ENCODE results near the gene DBNDD2. TPM values are rescaled to one million over a fixed set of nuclear protein-coding genes. Genes with fewer than 3 reads are reported as not detected.

DBNDD2 gene
- total RNA-seq, 1 experiment from 2014 or later, result not detected

DNA sequence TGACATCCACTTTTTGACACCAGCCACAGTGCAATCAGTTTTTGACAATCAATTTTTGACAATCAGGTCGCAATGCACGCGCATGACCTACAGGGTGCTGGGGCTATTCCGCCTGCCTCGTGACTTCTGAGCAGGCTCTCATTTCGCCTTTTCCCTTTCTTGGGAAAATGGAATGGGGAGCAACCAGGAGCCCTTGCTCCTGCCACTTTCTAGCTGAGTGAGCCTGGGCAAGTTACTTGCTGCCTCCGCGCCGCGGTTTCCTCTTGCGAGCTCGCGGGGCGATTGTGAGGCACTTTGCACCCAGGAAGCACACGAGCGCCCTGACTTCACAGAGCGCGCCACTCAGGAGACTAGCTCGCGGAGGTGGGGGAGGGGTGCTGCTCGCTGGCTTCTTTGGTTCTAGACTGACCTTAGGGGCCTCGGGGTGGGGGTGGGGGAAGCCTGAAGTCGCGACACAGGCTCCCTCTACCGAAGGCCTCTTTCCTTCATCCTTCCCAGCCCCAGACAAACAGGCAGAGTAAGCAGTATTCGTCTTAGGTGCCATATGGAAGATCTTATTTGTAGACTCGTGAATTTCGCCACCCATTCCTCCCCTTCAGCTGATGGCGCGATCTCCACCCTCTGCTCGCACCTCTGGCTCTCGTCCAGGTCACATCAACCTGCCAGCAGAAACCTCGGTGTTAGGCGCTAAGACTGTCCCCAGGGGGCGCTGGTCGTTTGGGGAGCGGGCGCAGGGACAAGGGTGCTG lies 34.6 kb upstream of the DBNDD2 start:
- H3K27ac ChIP-seq (ENCODE audit: low read length), result no peak overlapping the region

DNA sequence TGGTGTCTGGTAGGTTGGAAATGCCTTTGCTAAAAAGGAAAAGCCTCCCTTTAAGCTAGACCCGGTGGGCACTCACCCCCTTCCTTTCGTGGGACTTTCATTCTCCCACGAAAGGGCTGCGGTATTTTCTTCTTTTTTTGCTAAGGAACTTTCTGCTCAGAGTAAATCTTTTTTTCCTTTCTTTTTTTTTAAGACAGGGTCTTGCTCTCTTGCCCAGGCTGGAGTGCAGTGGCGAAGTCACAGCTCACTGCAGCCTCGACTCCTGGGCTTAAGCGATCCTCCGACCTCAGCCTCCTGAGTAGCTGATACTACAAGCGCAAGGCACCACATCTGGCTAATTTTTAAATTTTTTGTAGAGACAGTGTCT lies 34.0 kb upstream of the DBNDD2 start:
- no peaks in the 10 kb centered on the region for H3K9me2 ChIP-seq (replicated peaks; ENCODE audit: insufficient read depth, low read length)
- peaks cover 40% of the 10 kb centered on the region; the same call in 1 of the 2 replicates for H4K20me1 ChIP-seq (ENCODE audit: insufficient read depth, low read depth, low read length)
- no peak overlapping the region for H3K4me3 ChIP-seq (ENCODE audit: low read length)
- no peak for DNase-seq
- peaks cover 18% of the 10 kb centered on the region for H3K4me1 ChIP-seq (ENCODE audit: low read length)
- H3K4me2 ChIP-seq (ENCODE audit: low read depth, low read length, poor library complexity, severe bottlenecking), result peak overlapping the region; percentile 68
- H3K79me2 ChIP-seq (ENCODE audit: low read length), result no peaks in the 10 kb centered on the region
- H2AFZ ChIP-seq (ENCODE audit: low read length), result no peak overlapping the region
- H3K36me3 ChIP-seq (ENCODE audit: insufficient read depth, low read length), result no peaks in the 10 kb centered on the region
- no peaks in the 10 kb centered on the region for H3K9me3 ChIP-seq (ENCODE audit: low read length)
- no peak overlapping the region for H3K9ac ChIP-seq (ENCODE audit: low read length)
- H3K27ac ChIP-seq (ENCODE audit: low read length), result no peak overlapping the region
- no peaks in the 10 kb centered on the region for H3K27me3 ChIP-seq (ENCODE audit: low read length)

More for the DNA sequence above, 34.6 kb upstream of the DBNDD2 start:
- no peaks in the 10 kb centered on the region for H3K79me2 ChIP-seq (ENCODE audit: low read length)
- peak overlapping the region; percentile 68 for H3K4me2 ChIP-seq (ENCODE audit: low read depth, low read length, poor library complexity, severe bottlenecking)
- H3K9me3 ChIP-seq (ENCODE audit: low read length), result no peaks in the 10 kb centered on the region
- no peaks in the 10 kb centered on the region for H3K27me3 ChIP-seq (ENCODE audit: low read length)
- H3K36me3 ChIP-seq (ENCODE audit: insufficient read depth, low read length), result no peaks in the 10 kb centered on the region
- peaks cover 23% of the 10 kb centered on the region for H3K4me1 ChIP-seq (ENCODE audit: low read length)
- no peaks in the 10 kb centered on the region for H3K9me2 ChIP-seq (replicated peaks; ENCODE audit: insufficient read depth, low read length)
- peaks cover 44% of the 10 kb centered on the region; the same call in 1 of the 2 replicates for H4K20me1 ChIP-seq (ENCODE audit: insufficient read depth, low read depth, low read length)
- peak; percentile 94 for DNase-seq
- H3K9ac ChIP-seq (ENCODE audit: low read length), result peak overlapping the region; percentile 40; the same call in 1 of the 2 replicates
- peak overlapping the region; percentile 42; the same call in 1 of the 2 replicates for H2AFZ ChIP-seq (ENCODE audit: low read length)
- H3K4me3 ChIP-seq (ENCODE audit: low read length), result peak overlapping the region; percentile 53

DNA sequence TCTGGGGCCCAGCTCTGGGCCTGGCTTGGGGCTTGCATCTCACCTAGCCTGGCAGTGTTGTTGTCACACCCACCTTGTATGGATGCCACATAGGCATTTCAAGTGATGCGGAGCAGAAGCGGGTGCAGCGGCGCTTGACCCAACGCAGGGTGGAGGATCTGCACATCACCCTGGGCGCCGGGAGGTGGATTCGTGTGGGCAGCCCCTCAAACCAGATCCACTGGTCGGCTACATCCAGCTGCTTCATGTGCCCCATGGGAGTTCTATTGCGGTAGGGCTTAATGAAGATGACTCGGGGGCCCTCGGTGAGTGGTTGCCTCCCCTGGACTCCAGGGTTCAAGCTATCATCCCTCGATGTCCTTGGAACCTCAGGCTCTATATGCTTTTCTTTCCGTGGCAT lies 33.1 kb upstream of the DBNDD2 start:
- Histone ChIP-seq H3K36me3 (ENCODE audit: insufficient read depth, low read length) (no peaks in the 10 kb centered on the region), H3K27me3 (ENCODE audit: low read length) (no peaks in the 10 kb centered on the region), H3K27ac (ENCODE audit: low read length) (no peak overlapping the region), H3K79me2 (ENCODE audit: low read length) (no peaks in the 10 kb centered on the region), H3K4me2 (ENCODE audit: low read depth, low read length, poor library complexity, severe bottlenecking) (no peak overlapping the region), H3K9me2 (replicated peaks; ENCODE audit: insufficient read depth, low read length) (no peaks in the 10 kb centered on the region), H3K4me1 (ENCODE audit: low read length) (peaks cover 13% of the 10 kb centered on the region), H3K9me3 (ENCODE audit: low read length) (no peaks in the 10 kb centered on the region), H4K20me1 (ENCODE audit: insufficient read depth, low read depth, low read length) (peaks cover 37% of the 10 kb centered on the region; the same call in 1 of the 2 replicates), H3K9ac (ENCODE audit: low read length) (no peak overlapping the region), H3K4me3 (ENCODE audit: low read length) (no peak overlapping the region), H2AFZ (ENCODE audit: low read length) (no peak overlapping the region)
- DNase-seq, result no peak

DNA sequence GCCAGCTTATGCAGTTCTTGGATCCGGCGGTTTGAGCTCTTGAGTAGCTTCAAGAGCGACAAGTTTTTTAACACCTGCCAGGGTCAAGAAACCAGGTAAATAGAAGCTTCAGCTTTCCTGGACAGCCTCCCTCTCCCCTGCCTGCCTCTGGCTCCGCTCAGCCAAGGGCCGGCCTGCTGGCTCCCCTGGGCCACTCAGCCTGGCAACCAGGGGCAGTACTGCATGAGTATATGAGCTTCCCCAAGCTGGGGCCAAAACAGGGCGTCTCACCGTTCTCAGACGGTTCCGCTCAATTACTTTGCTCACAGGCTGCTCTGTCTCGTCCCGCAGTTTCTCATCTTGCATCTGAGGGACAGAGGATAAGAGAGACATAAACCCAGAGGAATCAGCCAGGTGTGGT lies 30.8 kb upstream of the DBNDD2 start:
- Histone ChIP-seq H3K27ac (ENCODE audit: low read length) (no peak overlapping the region), H3K27me3 (ENCODE audit: low read length) (no peaks in the 10 kb centered on the region), H3K36me3 (ENCODE audit: insufficient read depth, low read length) (no peaks in the 10 kb centered on the region), H3K79me2 (ENCODE audit: low read length) (no peaks in the 10 kb centered on the region), H3K9ac (ENCODE audit: low read length) (no peak overlapping the region), H3K4me3 (ENCODE audit: low read length) (no peak overlapping the region), H3K4me2 (ENCODE audit: low read depth, low read length, poor library complexity, severe bottlenecking) (no peak overlapping the region), H3K4me1 (ENCODE audit: low read length) (peaks cover 13% of the 10 kb centered on the region), H2AFZ (ENCODE audit: low read length) (no peak overlapping the region), H3K9me3 (ENCODE audit: low read length) (no peaks in the 10 kb centered on the region), H3K9me2 (replicated peaks; ENCODE audit: insufficient read depth, low read length) (no peaks in the 10 kb centered on the region), H4K20me1 (ENCODE audit: insufficient read depth, low read depth, low read length) (peaks cover 19% of the 10 kb centered on the region; the same call in 1 of the 2 replicates)
- no peak for DNase-seq

DNA sequence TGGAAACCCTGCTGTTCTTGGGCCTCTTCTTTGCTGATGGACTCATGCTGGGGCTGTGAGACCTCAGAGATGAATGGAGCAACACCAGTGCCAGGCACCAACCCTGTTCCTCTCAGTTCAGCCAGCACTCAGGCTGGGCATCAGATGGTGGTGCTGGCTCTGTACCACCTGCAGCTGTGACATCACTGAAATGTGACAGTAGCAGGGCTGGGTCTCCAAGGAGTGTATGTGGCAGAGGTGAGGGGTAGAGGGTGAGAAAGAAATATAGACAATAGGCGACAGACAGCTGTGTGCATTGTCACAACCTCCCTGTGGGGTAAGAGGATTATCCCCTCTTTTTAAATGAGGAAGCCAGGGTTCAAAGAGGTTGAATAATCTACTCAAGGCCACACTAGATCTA lies 29.9 kb upstream of the DBNDD2 start, which contains the start of gene TP53TG5:
Gene TP53TG5 (minus strand): TSS at position 135 of the 400 bp plus-strand sequence. CDS start 89 bp downstream, at position 46.
- no peak within 1 kb of the TSS for H3K4me2 ChIP-seq (ENCODE audit: low read depth, low read length, poor library complexity, severe bottlenecking)
- no peaks in the 10 kb centered on the region for H3K79me2 ChIP-seq (ENCODE audit: low read length)
- no peak within 1 kb of the TSS for H2AFZ ChIP-seq (ENCODE audit: low read length)
- no peak within 1 kb of the TSS for H3K9ac ChIP-seq (ENCODE audit: low read length)
- no peak within 1 kb of the TSS for H3K4me3 ChIP-seq (ENCODE audit: low read length)
- no peaks in the 10 kb centered on the region for H3K9me2 ChIP-seq (replicated peaks; ENCODE audit: insufficient read depth, low read length)
- no peak within 1 kb of the TSS for H3K27ac ChIP-seq (ENCODE audit: low read length)
- peaks cover 17% of the 10 kb centered on the region; the same call in 1 of the 2 replicates for H4K20me1 ChIP-seq (ENCODE audit: insufficient read depth, low read depth, low read length)
- no peaks in the 10 kb centered on the region for H3K36me3 ChIP-seq (ENCODE audit: insufficient read depth, low read length)
- no peaks in the 10 kb centered on the region for H3K27me3 ChIP-seq (ENCODE audit: low read length)
- DNase-seq, result no peak
- H3K4me1 ChIP-seq (ENCODE audit: low read length), result peaks cover 11% of the 10 kb centered on the region
- H3K9me3 ChIP-seq (ENCODE audit: low read length), result no peaks in the 10 kb centered on the region

DNA sequence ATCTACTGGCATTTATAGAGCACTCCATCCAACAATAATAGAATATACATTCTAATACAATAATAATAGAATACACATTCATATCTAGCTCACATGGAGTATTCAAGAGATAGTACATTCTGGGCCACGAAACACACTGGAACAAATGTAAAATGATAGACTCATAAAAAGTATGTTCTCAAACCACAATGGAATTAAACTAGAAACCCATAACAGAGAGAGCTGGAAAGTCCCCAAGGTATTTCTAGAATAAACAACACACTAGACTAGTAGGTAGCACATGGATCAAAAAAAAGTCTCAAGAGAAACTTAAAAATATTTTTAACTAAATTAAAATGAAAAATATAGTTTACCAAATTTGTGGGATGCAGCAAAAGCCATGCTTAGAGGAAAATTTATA lies 20.8 kb upstream of the DBNDD2 start:
- H3K27me3 ChIP-seq (ENCODE audit: low read length), result no peaks in the 10 kb centered on the region
- no peaks in the 10 kb centered on the region for H3K4me1 ChIP-seq (ENCODE audit: low read length)
- H3K4me2 ChIP-seq (ENCODE audit: low read depth, low read length, poor library complexity, severe bottlenecking), result no peak overlapping the region
- no peak overlapping the region for H3K9ac ChIP-seq (ENCODE audit: low read length)
- H3K4me3 ChIP-seq (ENCODE audit: low read length), result no peak overlapping the region
- no peaks in the 10 kb centered on the region for H3K79me2 ChIP-seq (ENCODE audit: low read length)
- H3K36me3 ChIP-seq (ENCODE audit: insufficient read depth, low read length), result no peaks in the 10 kb centered on the region
- no peaks in the 10 kb centered on the region for H3K9me2 ChIP-seq (replicated peaks; ENCODE audit: insufficient read depth, low read length)
- H3K27ac ChIP-seq (ENCODE audit: low read length), result no peak overlapping the region
- no peak for DNase-seq
- no peaks in the 10 kb centered on the region for H4K20me1 ChIP-seq (ENCODE audit: insufficient read depth, low read depth, low read length)
- H2AFZ ChIP-seq (ENCODE audit: low read length), result no peak overlapping the region
- H3K9me3 ChIP-seq (ENCODE audit: low read length), result no peaks in the 10 kb centered on the region

DNA sequence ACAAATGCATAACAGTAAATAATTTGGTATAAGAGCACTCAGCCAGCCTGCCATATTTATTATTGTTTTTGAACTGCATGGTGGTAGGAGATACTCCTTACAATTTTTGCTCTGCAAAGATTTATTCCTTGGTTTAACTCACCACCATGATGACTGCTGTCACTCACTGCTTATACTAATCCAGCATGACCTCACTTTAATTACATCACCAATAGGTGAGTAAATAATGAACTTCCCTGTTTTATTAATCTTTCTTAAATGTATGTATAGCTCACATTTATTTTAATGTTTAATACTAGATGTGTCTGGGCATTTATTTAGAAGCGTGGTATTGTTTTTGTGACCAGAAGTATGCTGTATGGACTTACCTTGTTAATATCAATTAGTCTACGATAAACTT lies 17.2 kb upstream of the DBNDD2 start:
- Histone ChIP-seq H3K36me3 (ENCODE audit: insufficient read depth, low read length) (no peaks in the 10 kb centered on the region), H4K20me1 (ENCODE audit: insufficient read depth, low read depth, low read length) (no peaks in the 10 kb centered on the region), H3K9me3 (ENCODE audit: low read length) (no peaks in the 10 kb centered on the region), H3K4me1 (ENCODE audit: low read length) (no peaks in the 10 kb centered on the region), H3K79me2 (ENCODE audit: low read length) (no peaks in the 10 kb centered on the region), H3K9me2 (replicated peaks; ENCODE audit: insufficient read depth, low read length) (no peaks in the 10 kb centered on the region), H3K27ac (ENCODE audit: low read length) (no peak overlapping the region), H3K4me3 (ENCODE audit: low read length) (no peak overlapping the region), H3K27me3 (ENCODE audit: low read length) (no peaks in the 10 kb centered on the region), H3K9ac (ENCODE audit: low read length) (no peak overlapping the region), H2AFZ (ENCODE audit: low read length) (no peak overlapping the region), H3K4me2 (ENCODE audit: low read depth, low read length, poor library complexity, severe bottlenecking) (no peak overlapping the region)
- DNase-seq, result no peak

DNA sequence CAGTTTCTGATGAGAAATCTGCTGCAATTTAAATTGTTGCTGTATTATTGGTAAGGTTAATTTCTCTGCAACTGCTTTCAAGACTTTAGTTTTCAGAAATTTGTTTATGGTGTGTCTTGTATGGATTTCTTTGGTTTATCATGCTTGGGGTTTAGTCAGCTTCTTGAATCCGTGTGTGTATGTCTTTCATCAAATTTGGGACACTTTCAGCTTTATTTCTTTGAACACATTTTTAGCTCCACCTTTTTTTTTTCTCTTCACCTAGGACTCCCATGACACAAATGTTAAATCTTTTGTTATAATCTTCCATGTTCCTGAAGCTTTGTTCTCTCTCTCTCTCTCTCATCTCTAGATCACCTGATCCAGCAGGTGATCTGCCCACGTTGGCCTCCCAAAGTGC lies 16.5 kb upstream of the DBNDD2 start:
- no peaks in the 10 kb centered on the region for H3K27me3 ChIP-seq (ENCODE audit: low read length)
- no peaks in the 10 kb centered on the region for H3K79me2 ChIP-seq (ENCODE audit: low read length)
- H3K4me3 ChIP-seq (ENCODE audit: low read length), result no peak overlapping the region
- H2AFZ ChIP-seq (ENCODE audit: low read length), result no peak overlapping the region
- H3K4me1 ChIP-seq (ENCODE audit: low read length), result no peaks in the 10 kb centered on the region
- no peak overlapping the region for H3K27ac ChIP-seq (ENCODE audit: low read length)
- no peaks in the 10 kb centered on the region for H3K9me3 ChIP-seq (ENCODE audit: low read length)
- H3K9ac ChIP-seq (ENCODE audit: low read length), result no peak overlapping the region
- H4K20me1 ChIP-seq (ENCODE audit: insufficient read depth, low read depth, low read length), result no peaks in the 10 kb centered on the region
- H3K36me3 ChIP-seq (ENCODE audit: insufficient read depth, low read length), result no peaks in the 10 kb centered on the region
- no peaks in the 10 kb centered on the region for H3K9me2 ChIP-seq (replicated peaks; ENCODE audit: insufficient read depth, low read length)
- H3K4me2 ChIP-seq (ENCODE audit: low read depth, low read length, poor library complexity, severe bottlenecking), result no peak overlapping the region
- DNase-seq, result no peak
